Activated B cell treated with CpG ODN at 0.5 μM for 24 hours (primary cell): Measurements from ENCODE around the gene HRK. TPM values are rescaled to one million over a fixed set of nuclear protein-coding genes. Genes with fewer than 3 reads are reported as not detected.

ENCODE experiments used
- ATAC-seq: fragments of 200-7000 bp; cut with Tn5 transposase; one replicate; pipeline ENCODE4 v1.10.0; 2021; ENCODE audit warnings: low read depth, mild to moderate bottlenecking, moderate library complexity
- CTCF ChIA-PET: fragments of 350-600 bp; sonication (Branson Sonifier 250); formaldehyde crosslinking; loops from one replicate; lab custom pipeline; 2021; ENCODE audit warnings: antibody characterized with exemption; lab: Charles Lee
- POLR2A ChIA-PET: fragments of 350-600 bp; sonication (Branson Sonifier 250); formaldehyde crosslinking; loops from one replicate; lab custom pipeline; 2021; ENCODE audit warnings: antibody characterized with exemption; lab: Charles Lee
- DNase-seq: peaks from one replicate; pipeline ENCODE4 v3.0.0; 2022
- H3K27ac Mint-ChIP-seq: one replicate; pipeline ENCODE4 v1.8.0; 2020; ENCODE audit warnings: mixed read lengths
- H3K27me3 Mint-ChIP-seq: one replicate; pipeline ENCODE4 v1.8.0; 2021; ENCODE audit warnings: mixed read lengths
- H3K36me3 Mint-ChIP-seq: one replicate; pipeline ENCODE4 v1.8.0; 2021; ENCODE audit warnings: low read depth, mixed read lengths
- H3K4me1 Mint-ChIP-seq: one replicate; pipeline ENCODE4 v1.8.0; 2021; ENCODE audit warnings: mixed read lengths
- H3K4me3 Mint-ChIP-seq: one replicate; pipeline ENCODE4 v1.8.0; 2020; ENCODE audit warnings: mild to moderate bottlenecking, mixed read lengths
- H3K9me3 Mint-ChIP-seq: one replicate; pipeline ENCODE4 v1.8.0; 2020; ENCODE audit warnings: mixed read lengths
- CTCF ChIP-seq: fragments of 200-600 bp; IDR thresholded peaks from one replicate; pipeline ENCODE4 v1.8.0; 2022; ENCODE audit warnings: antibody characterized with exemption, mild to moderate bottlenecking
- intact Hi-C: fragments of 100-400 bp; cut with micrococcal nuclease; formaldehyde crosslinking; loops from one replicate; pipeline ENCODE4 v1.15.1; 2024
- total RNA-seq: library from RNA; stranded (reverse); gene quantifications from 2 replicates; pipeline ENCODE4 v1.2.3, GENCODE V29; 2022

HRK gene
- total RNA-seq, 1 donor from 2014 or later = 4.7 TPM

- intact Hi-C loops = loop anchor here (5.0 kb wide), 1 partner anchor 54 kb away; no protein-coding TSS in a partner anchor
- Mint-ChIP-seq H3K27ac (no peak overlapping the region), H3K4me1 (peaks cover 52% of the 10 kb centered on the region), H3K36me3 (no peaks in the 10 kb centered on the region), H3K27me3 (no peaks in the 10 kb centered on the region), H3K9me3 (no peaks in the 10 kb centered on the region), H3K4me3 (no peak overlapping the region)
- no peak for TF ChIP-seq CTCF
- ChIA-PET CTCF (no interaction called here), POLR2A (interaction anchor here (0.6 kb wide), 1 partner anchor 62 kb away, joined by 4 read pairs; no protein-coding TSS in a partner anchor)
- ATAC-seq (no peak), DNase-seq (no peak)
Observed at GRCh38 chr12:116855744-116856470, 25.3 kb downstream of the HRK start.

GRCh38 chr12:116853507-116853906, 27.7 kb downstream of the HRK start:
- ChIA-PET CTCF (no interaction called here), POLR2A (no interaction called here)
- DNase-seq (no peak), ATAC-seq (no peak)
- H3K9me3 Mint-ChIP-seq = peaks cover under 1% of the 10 kb centered on the region
- H3K4me1 Mint-ChIP-seq = peaks cover 28% of the 10 kb centered on the region
- intact Hi-C loops = no loop called here
- H3K27ac Mint-ChIP-seq = no peak overlapping the region
- no peak overlapping the region for H3K4me3 Mint-ChIP-seq
- no peaks in the 10 kb centered on the region for H3K27me3 Mint-ChIP-seq
- no peak for TF ChIP-seq CTCF
- H3K36me3 Mint-ChIP-seq = no peaks in the 10 kb centered on the region

- Mint-ChIP-seq H3K4me3 (no peak overlapping the region), H3K27ac (no peak overlapping the region)
- CTCF ChIA-PET = no interaction called here
Observed at GRCh38 chr12:116852303-116852702, 28.9 kb downstream of the HRK start.

GRCh38 chr12:116849216-116849615, 32.0 kb downstream of the HRK start:
- no peaks in the 10 kb centered on the region for H3K27me3 Mint-ChIP-seq
- no peak for TF ChIP-seq CTCF
- DNase-seq (no peak), ATAC-seq (no peak)
- H3K9me3 Mint-ChIP-seq = peaks cover 4% of the 10 kb centered on the region
- POLR2A ChIA-PET = no interaction called here
- CTCF ChIA-PET = no interaction called here
- intact Hi-C loops = no loop called here
- H3K36me3 Mint-ChIP-seq = no peaks in the 10 kb centered on the region
- H3K27ac Mint-ChIP-seq = no peak overlapping the region
- no peak overlapping the region for H3K4me3 Mint-ChIP-seq
- H3K4me1 Mint-ChIP-seq = no peaks in the 10 kb centered on the region

More at GRCh38 chr12:116852303-116852702, 28.9 kb downstream of the HRK start:
- ATAC-seq = no peak
- Mint-ChIP-seq H3K9me3 (peaks cover 4% of the 10 kb centered on the region), H3K27me3 (no peaks in the 10 kb centered on the region), H3K4me1 (peaks cover 16% of the 10 kb centered on the region), H3K36me3 (no peaks in the 10 kb centered on the region)
- POLR2A ChIA-PET = no interaction called here
- TF ChIP-seq CTCF = no peak
- intact Hi-C loops = no loop called here
- no peak for DNase-seq

- intact Hi-C loops = no loop called here
- Mint-ChIP-seq H3K4me1 (peaks cover 7% of the 10 kb centered on the region), H3K4me3 (no peak overlapping the region), H3K27ac (no peak overlapping the region), H3K36me3 (no peaks in the 10 kb centered on the region), H3K9me3 (no peaks in the 10 kb centered on the region), H3K27me3 (no peaks in the 10 kb centered on the region)
- ChIA-PET POLR2A (no interaction called here), CTCF (no interaction called here)
- DNase-seq (no peak), ATAC-seq (no peak)
- no peak for TF ChIP-seq CTCF
Observed at GRCh38 chr12:116843085-116843484, 38.2 kb downstream of the HRK start.
